Muscle of arm (tissue), 12 donors: Measurements from ENCODE around the gene OPCML. TPM values are rescaled to one million over a fixed set of nuclear protein-coding genes. Genes with fewer than 3 reads are reported as not detected.

Experiments used
- DNase-seq: peaks from one replicate; pipeline ENCODE4 v3.0.0-alpha.2; 2013
- polyA plus RNA-seq, 12 donors: library from polyadenylated mRNA; unstranded; fragments of 120-200 nt; gene quantifications; one replicate each; pipeline ENCODE4 v1.2.1, GENCODE V29; 2013; ENCODE audit not compliant: insufficient read length in 12 of 12

Gene OPCML
- polyA plus RNA-seq, 12 donors, result 1.1 to 3.0 (median 1.8) TPM; not detected in 1

- DNase-seq, result no peak
Measured at GRCh38 chr11:132793831-132794230, 738.5 kb downstream of the OPCML start.

DNA sequence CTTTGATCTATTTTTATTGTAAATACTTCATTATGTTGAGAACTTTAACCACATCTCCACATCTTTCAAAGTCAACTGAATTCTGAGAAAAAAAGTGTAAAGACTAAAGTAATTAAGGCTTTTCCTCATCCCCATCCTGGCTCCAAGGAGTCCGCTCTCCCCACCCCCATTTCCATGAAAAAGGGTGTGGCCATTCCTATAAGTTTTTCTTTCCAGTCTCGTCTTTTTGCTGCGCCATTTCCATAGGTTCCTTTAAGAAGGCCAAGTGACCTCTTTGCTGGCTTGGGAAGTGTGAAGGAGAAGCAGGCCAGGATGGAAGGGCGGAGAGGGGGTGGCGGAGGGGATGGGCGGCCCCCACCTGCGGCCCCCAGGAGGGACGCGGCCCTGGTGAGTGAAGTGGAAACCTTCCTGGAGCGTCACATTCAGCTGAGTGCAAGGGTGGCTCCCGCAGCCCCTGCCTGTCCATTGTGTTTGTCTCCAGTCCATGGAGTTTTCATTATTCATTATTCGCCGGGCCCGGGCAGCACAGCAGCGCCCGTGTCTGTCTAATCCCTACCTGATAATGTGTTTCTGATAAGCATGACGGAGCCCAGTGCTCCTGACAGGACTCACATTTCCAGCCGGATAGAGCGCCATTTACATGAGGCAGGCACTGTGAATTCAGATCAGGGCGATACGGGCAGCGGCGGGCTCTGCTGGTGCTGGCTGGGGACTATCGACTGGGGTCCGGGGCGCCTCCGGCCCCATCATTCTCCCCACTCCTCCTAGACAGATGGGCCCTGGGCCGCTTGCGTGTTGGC, 739.8 kb downstream of the OPCML start:
- no peak for DNase-seq

- no peak for DNase-seq
Measured at GRCh38 chr11:132790971-132791370, 741.3 kb downstream of the OPCML start.

DNA sequence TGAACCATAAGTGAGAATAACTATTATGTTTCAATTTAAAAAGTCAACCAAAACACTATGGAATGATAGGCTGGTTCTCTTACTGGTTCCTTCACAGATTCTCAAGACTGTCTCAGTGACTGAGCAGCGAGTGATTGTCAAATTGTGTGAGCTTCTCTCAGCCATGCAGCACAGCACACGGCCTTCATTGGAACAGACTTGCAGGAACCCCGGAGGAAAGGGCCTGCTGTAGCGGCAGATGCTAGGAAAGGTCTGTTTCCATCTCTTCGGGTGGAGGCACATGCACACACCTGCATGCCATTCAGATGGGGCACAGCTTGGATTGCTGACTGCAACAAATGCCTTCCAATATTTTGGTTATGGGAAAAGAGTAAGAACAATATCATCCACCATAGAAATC, 741.8 kb downstream of the OPCML start:
- DNase-seq, result no peak

- no peak for DNase-seq
Measured at GRCh38 chr11:132788816-132789325, 743.4 kb downstream of the OPCML start.

- DNase-seq, result no peak
Measured at GRCh38 chr11:132785878-132786277, 746.4 kb downstream of the OPCML start.

- no peak for DNase-seq
Measured at GRCh38 chr11:132784441-132784840, 747.9 kb downstream of the OPCML start.

DNA sequence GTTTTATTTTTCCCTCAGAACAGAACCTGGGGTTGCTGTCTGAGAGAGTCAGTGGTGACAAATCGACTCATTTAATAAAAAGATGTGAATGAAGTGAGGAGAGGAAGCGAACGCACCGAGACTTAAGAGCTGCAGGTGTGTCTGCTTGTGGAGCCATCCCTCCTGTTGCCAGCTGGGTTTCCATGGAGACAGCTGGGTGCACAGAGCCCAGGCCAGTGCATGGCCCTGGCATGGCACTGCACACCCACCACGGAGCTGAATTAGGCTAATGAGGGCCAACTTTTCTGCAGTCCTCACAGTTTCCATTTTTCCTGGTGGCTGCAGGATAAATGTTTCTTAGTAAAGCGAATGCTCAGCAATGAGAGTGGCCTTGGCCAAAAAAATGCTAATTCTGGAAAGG, 750.2 kb downstream of the OPCML start:
- no peak for DNase-seq

DNA sequence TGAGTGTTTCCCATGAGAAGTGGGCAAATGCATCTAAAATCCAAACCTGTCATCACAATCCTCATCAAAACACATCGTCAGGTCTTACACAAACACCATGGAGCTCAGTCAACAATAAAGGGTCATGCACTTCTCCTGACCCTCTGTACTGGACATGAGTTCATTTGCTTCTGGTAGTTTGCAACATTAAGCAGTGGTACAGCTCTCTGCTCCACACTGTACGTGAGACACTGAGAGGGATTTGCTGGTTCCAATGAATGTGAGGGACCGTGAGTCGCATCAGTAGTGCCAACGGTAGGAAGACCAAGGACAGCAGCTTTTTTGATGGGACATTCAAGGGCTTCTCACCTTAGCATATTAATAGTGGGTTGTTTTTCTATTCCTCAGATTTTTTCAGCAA, 752.3 kb downstream of the OPCML start:
- no peak for DNase-seq

DNA sequence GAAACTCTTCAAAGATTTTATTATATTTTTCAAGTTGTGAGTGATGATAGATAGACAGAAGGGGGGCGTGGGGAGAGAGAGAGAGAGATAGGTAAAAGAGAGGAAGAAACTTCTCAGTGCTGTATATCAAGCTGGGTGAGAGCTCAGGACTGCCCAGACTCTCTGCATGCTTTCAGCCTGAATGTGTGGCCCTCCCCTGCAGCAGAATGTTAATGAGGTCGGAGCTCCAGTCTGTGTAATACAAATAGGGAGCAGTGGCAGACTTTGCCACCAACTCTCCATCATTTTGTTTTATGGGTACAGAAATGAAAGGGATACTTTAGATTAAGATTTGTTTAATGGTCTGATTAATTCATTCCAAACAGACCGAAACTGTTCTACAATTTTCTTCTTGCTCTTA, 752.8 kb downstream of the OPCML start:
- DNase-seq, result no peak

DNA sequence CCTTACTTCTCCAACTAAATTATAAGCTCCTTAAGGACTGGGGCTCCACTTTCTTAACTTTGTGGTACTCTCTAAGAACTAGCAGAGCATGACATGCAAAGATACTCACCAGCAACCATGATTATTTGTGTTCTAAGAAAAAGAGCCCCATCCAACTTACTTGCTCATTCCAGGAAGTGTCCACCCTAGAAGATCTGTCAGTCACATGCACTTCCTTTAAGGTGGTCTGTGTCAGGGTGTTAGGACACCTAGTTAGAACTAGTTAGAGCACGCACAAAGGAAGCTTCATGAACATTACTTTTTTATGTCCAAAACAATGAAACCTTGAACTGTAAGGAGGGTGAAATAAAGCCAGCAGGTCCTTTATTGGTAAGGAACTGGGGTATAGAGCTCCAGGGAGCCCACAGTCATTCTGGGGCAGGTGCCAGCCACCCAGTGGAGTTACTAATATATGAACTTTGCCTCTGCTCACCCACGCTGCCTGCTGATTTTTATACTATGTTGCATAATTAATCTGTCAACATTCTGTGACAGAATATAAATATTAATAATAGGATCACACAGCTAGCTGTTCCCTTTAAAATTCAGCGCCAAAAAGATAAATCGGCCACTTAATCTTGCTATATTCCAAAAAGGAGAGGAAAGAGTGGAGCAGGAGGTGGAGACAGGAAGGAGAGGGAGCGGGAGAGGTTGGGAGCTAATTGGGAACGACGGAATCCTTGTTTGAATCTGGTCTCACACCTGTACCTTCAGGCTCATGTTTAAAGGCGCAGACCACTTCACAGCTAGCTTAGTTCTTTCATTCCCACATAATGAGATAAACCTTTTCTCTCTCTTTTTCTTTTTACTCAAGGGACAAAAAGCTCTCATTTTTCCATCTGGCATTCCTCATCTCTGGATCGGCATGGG, 755.0 kb downstream of the OPCML start:
- DNase-seq, result no peak

- no peak for DNase-seq
Measured at GRCh38 chr11:132773751-132774150, 758.5 kb downstream of the OPCML start.

DNA sequence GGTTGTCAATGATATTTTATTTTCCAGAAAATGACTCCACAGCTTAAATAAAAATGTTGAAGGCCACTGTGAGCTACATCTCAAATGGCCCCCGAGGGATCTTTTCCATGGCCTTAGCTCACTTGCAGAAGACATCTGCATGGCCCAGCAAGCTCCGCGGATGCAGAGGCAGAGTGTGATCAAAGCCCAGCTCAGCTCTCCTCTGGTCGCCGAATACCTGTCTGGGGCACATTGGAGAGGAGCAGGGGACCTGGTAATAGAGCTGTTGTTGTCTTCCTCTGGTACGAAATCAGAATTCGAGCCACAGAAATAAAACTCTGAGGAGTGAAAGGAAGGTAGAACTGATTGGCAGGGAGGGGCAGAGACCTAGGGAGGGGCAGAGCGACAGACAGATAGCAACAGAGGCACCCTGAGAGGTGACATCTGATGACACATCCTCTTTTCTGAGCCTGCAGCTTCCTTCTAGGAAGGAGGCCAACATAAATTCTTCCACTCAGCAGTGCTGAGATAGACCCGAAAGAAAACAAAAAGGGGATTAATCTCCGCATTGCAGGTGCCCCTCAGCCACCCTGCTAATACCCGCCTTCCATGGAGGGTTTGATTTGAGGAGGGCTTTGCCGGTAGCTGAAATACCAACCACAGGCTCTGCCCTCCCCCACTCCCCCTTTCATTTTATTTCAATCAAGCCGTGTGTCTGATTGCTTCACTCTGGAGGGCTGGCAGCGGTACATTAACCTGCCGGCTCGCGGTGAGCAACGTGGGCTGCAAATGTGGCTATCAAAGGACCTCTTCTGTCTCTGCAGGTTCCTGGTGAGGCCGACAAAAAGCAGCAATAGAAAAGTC, 759.4 kb downstream of the OPCML start:
- no peak for DNase-seq

DNA sequence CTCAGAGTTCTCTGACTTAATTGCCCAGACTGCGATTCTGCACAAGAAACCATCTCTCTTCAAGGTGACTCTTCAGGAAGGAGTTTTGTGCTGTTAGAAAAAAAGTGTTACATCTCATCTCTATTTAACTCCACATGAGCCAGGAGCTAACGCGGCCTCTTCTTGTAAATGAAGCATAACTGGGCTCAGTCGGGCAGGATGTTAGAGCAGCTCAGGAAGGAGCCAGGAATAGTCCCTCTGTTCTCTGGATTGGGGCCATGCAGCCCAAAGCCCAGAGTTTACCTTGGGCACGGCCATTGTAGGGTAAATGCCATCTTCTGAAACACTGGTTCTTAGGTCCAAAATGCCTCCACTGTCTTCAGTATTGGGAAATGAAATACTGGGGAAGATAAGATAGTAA, 760.6 kb downstream of the OPCML start:
- no peak for DNase-seq

DNA sequence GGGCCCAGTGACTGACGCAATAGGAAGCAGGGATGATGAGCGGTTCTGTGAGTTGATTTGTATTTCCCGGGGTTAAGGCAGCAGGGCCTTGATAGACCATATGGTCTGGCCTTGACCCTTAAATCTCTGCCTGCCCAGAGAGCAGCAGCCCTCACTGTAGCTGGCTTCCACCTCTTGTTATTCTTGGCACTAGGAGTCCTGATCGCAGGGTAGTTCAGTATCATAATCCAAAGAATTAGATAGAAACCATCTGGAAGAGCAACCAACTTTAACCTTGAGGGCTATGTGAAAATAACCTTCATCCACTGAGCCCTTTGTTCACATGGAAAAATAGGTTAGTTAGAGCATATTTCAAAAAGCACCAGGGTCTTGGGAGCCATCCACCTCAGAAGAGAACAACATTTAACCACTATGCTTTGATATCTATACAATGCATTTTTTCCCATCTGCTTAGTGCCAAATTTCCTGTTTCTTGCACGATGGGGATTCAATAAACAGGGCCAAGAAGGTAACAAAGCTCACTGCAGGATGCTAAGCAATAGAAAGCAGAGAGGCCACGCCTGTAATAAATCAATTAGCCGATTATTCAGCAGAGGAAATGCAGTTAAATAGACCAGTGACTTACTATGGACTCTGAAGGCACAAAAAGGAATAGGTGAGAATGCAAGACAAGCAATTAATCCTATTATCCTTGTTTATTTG, 761.3 kb downstream of the OPCML start:
- peak; percentile 19 for DNase-seq

- DNase-seq, result no peak
Measured at GRCh38 chr11:132763503-132763902, 768.8 kb downstream of the OPCML start.

- DNase-seq, result no peak
Measured at GRCh38 chr11:132755934-132756333, 776.4 kb downstream of the OPCML start.

- DNase-seq, result no peak
Measured at GRCh38 chr11:132751516-132752250, 780.6 kb downstream of the OPCML start.

- DNase-seq, result no peak
Measured at GRCh38 chr11:132746305-132746704, 786.0 kb downstream of the OPCML start.

DNA sequence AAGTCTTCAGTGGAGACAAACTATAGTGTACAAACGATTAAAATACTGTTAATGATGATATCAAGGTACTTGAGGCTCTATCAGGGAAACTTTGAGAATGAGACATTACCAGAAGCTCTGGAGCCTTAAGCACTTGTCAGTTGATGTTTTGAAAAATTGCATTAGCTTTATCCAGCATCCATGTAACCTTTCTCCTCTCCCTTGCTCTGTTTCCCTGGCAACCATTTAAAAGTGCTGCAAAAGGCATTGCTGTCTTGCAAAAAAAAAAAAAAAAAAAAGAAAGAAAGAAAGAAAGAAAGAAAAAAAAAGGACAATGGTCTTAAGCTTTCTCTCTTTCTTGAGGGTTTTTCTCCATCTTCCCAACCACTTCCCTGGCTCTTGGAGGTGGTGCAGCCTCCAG, 787.0 kb downstream of the OPCML start:
- no peak for DNase-seq
